LoVo (cell line): Measurements from ENCODE around the gene HEYL.
A peak's percentile ranks its signal among the peaks of the same experiment; 100 is the strongest.

Source experiments
- DNase-seq: peaks from one replicate; pipeline ENCODE4 v3.0.0-alpha.2; 2016; ENCODE audit warnings: low spot score

The HEYL gene

GRCh38 chr1:39666772-39667171, 27.3 kb upstream of the HEYL start:
- DNase-seq = no peak

GRCh38 chr1:39663559-39663958, 24.1 kb upstream of the HEYL start:
- no peak for DNase-seq

- DNase-seq = no peak
Measured at GRCh38 chr1:39662861-39663260, 23.4 kb upstream of the HEYL start.

GRCh38 chr1:39659538-39659937, 20.1 kb upstream of the HEYL start:
- no peak for DNase-seq

- no peak for DNase-seq
Measured at GRCh38 chr1:39659110-39659509, 19.7 kb upstream of the HEYL start.

DNA sequence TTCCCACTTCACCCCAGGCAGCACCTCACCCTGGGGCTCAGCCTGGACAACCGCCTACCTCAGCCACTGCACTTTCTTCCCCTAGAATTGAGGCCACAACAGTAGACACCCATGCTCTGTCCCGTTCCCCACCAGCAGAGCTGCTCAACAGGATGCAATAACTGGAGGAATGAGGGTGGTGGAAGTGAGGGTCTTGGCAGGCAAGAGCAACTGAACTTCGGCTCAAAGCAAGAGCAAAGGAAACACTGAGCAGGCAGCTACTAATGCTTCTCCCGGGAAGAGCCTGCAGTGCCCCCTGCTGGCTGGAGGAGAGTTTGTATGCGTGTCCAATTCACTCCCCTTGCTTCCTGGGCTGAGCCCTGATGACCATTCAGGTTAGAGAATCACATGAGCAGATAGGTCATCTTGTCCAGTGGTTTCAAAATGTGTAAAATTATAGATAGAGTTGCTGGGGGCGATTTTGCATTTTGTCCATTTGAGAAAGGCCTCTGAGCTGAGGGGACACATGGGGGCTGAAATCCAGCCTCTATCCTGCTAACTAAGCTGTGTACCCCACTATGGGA, 18.6 kb upstream of the HEYL start:
- peak; percentile 39 for DNase-seq

- DNase-seq = no peak
Measured at GRCh38 chr1:39657402-39657801, 18.0 kb upstream of the HEYL start.

- DNase-seq = no peak
Measured at GRCh38 chr1:39656391-39656790, 16.9 kb upstream of the HEYL start.

DNA sequence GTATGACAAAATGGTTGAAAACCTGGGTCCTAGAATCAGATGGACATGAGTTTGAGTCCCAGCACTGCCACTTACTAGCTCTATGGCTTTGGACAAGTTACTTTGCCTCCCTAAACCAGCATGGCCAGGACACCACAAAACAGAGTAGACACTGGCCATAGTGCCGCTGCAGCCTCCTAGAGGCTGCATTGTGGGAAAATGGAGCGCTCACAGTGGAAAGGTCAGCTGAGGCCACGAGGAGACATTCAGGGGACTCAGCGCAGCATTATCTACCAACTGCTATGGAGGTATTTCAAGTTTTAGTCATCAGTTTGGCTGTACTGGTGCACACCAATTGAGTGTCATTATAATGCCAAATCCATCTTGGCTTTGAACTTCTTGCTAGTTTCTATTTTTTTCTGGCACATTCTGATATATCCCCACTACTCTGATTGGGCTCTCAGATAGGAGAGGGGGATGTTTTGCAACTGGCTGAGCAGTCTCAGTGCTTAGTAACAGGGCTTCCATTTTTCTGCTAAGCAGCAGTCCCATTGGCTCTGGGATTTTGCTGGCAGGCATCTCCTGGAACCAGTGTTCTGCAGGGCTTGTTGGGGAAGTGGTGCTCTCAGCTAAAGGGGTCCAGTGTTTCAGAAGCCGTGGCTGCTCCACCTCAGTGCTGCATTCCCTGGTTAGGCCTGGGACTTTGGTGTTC, 16.3 kb upstream of the HEYL start:
- DNase-seq = no peak

GRCh38 chr1:39654291-39654690, 14.8 kb upstream of the HEYL start:
- DNase-seq = no peak

- peak; percentile 70 for DNase-seq
Measured at GRCh38 chr1:39653546-39654031, 14.1 kb upstream of the HEYL start.

- DNase-seq = no peak
Measured at GRCh38 chr1:39652554-39652953, 13.1 kb upstream of the HEYL start.

GRCh38 chr1:39652105-39652504, 12.7 kb upstream of the HEYL start:
- DNase-seq = no peak

- peak; percentile 37 for DNase-seq
Measured at GRCh38 chr1:39650431-39650830, 11.0 kb upstream of the HEYL start.

GRCh38 chr1:39649636-39650185, 10.3 kb upstream of the HEYL start:
- DNase-seq = no peak

- no peak for DNase-seq
Measured at GRCh38 chr1:39648496-39648895, 9.1 kb upstream of the HEYL start.

GRCh38 chr1:39647247-39647646, 7.8 kb upstream of the HEYL start:
- DNase-seq = no peak

GRCh38 chr1:39646232-39647081, 7.0 kb upstream of the HEYL start:
- DNase-seq = no peak

DNA sequence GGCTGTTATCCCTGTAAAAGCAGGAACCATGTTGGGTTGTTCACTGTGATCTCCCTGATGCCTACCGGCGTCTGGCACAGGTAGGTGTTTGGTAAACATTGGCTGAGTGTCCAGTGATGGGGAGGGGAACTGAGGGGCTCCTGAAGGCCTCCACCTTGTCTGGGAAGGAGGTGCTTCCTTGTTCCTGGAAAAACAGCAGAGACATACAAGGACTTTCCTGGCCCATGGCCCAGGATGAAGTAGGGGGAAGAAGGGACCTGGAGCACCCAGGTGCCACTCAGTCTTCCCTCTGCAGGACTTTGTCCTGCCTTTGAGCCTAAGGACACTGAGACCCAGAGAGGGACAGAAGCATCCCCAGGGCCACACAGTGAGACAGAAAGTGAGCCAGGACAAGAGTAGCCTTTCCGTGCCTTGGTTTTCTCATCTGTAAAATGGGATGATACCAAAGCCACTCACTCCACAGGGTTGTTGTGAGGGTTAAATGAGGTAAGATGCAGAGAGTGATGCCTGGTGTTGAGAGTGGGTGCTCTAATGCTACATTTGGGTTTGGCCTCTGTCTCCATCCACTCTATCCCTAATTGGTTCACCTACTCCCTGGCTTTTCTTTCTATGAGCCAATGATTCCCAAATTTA, 6.1 kb upstream of the HEYL start:
- DNase-seq = no peak

DNA sequence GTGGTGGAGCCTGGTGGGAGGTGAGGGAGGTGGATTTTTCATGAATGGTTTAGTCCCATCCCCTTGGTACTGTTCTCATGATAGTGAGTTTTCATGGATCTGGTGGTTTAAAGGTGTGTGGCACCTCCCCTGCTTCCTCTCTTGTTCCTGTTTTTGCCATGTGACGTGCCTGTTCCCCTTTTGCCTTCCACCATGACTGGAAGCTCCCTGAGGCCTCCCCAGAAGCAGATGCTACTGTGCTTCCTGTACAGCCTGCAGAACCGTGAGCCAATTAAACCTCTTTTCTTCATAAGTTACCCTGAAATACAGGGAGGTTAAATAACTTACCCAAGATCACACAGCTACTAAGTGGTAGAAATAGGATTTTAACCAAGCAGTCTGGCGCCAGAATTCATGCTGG, 4.3 kb upstream of the HEYL start:
- no peak for DNase-seq

- no peak for DNase-seq
Measured at GRCh38 chr1:39642796-39643195, 3.4 kb upstream of the HEYL start.

GRCh38 chr1:39640861-39641260, 1.4 kb upstream of the HEYL start:
- no peak for DNase-seq
